ENCODE results near the gene KIZ.

KIZ gene

GRCh38 chr20:21230686-21231085 lies 104.8 kb downstream of the KIZ start:
- Histone ChIP-seq H4K8ac (ENCODE audit: low read depth, low read length) (no peak overlapping the region), H3K4me3 (ENCODE audit: low read depth, low read length) (no peak overlapping the region), H3K4ac (ENCODE audit: low read depth, low read length) (no peak overlapping the region), H3K4me2 (ENCODE audit: low read length) (no peak overlapping the region), H3K79me1 (ENCODE audit: low read length) (no peaks in the 10 kb centered on the region), H3K18ac (ENCODE audit: low read length) (no peak overlapping the region), H3K23ac (ENCODE audit: low read length) (no peak overlapping the region), H3K9ac (ENCODE audit: low read length) (no peak overlapping the region), H3K27ac (ENCODE audit: low read depth, low read length) (no peak overlapping the region), H3K79me2 (ENCODE audit: control insufficient read depth, insufficient read depth, low read length, poor library complexity) (no peaks in the 10 kb centered on the region), H3K14ac (ENCODE audit: low read length) (no peak overlapping the region), H3K27me3 (ENCODE audit: insufficient read depth, low read length) (no peaks in the 10 kb centered on the region), H2AFZ (ENCODE audit: insufficient read depth, low read length, poor library complexity) (no peak overlapping the region), H2BK12ac (ENCODE audit: low read length) (no peak overlapping the region), H3K36me3 (ENCODE audit: control insufficient read depth in 1 of 2, insufficient read depth in 2 of 2, low read length in 2 of 2) (no peaks in the 10 kb centered on the region), H2AK5ac (ENCODE audit: low read length) (no peak overlapping the region), H2BK5ac (ENCODE audit: low read depth, low read length, poor library complexity) (no peak overlapping the region), H4K91ac (ENCODE audit: low read depth, low read length) (no peak overlapping the region), H3K9me3 (ENCODE audit: insufficient read depth, low read depth, low read length) (no peaks in the 10 kb centered on the region), H4K12ac (ENCODE audit: low read depth, low read length) (no peak overlapping the region), H2BK120ac (ENCODE audit: insufficient read depth, low read length, poor library complexity) (no peak overlapping the region), H3K4me1 (ENCODE audit: control insufficient read depth in 1 of 2, insufficient read depth in 2 of 2, low read length in 2 of 2) (no peaks in the 10 kb centered on the region)
- no CpG with 5 or more reads among the region's 4 CpGs for WGBS (ENCODE audit: extremely low coverage, insufficient coverage, insufficient read length)
- DNase-seq, result no peak

GRCh38 chr20:21232546-21233280 lies 106.8 kb downstream of the KIZ start:
- H3K4me2 ChIP-seq (ENCODE audit: low read length), result no peak overlapping the region
- H3K9me3 ChIP-seq (ENCODE audit: insufficient read depth, low read depth, low read length), result no peaks in the 10 kb centered on the region
- no peaks in the 10 kb centered on the region for H3K4me1 ChIP-seq (ENCODE audit: control insufficient read depth in 1 of 2, insufficient read depth in 2 of 2, low read length in 2 of 2)
- no peak overlapping the region for H4K12ac ChIP-seq (ENCODE audit: low read depth, low read length)
- no peaks in the 10 kb centered on the region for H3K27me3 ChIP-seq (ENCODE audit: insufficient read depth, low read length)
- no CpG with 5 or more reads among the region's 10 CpGs for WGBS (ENCODE audit: extremely low coverage, insufficient coverage, insufficient read length)
- H3K27ac ChIP-seq (ENCODE audit: low read depth, low read length), result no peak overlapping the region
- H2AFZ ChIP-seq (ENCODE audit: insufficient read depth, low read length, poor library complexity), result no peak overlapping the region
- H3K14ac ChIP-seq (ENCODE audit: low read length), result no peak overlapping the region
- H2AK5ac ChIP-seq (ENCODE audit: low read length), result no peak overlapping the region
- H2BK5ac ChIP-seq (ENCODE audit: low read depth, low read length, poor library complexity), result no peak overlapping the region
- H3K9ac ChIP-seq (ENCODE audit: low read length), result no peak overlapping the region
- H2BK12ac ChIP-seq (ENCODE audit: low read length), result no peak overlapping the region
- no peak for DNase-seq
- no peak overlapping the region for H4K91ac ChIP-seq (ENCODE audit: low read depth, low read length)
- H3K79me2 ChIP-seq (ENCODE audit: control insufficient read depth, insufficient read depth, low read length, poor library complexity), result no peaks in the 10 kb centered on the region
- no peak overlapping the region for H4K8ac ChIP-seq (ENCODE audit: low read depth, low read length)
- no peaks in the 10 kb centered on the region for H3K36me3 ChIP-seq (ENCODE audit: control insufficient read depth in 1 of 2, insufficient read depth in 2 of 2, low read length in 2 of 2)
- H3K4ac ChIP-seq (ENCODE audit: low read depth, low read length), result no peak overlapping the region
- H2BK120ac ChIP-seq (ENCODE audit: insufficient read depth, low read length, poor library complexity), result no peak overlapping the region
- H3K23ac ChIP-seq (ENCODE audit: low read length), result no peak overlapping the region
- H3K4me3 ChIP-seq (ENCODE audit: low read depth, low read length), result no peak overlapping the region
- no peaks in the 10 kb centered on the region for H3K79me1 ChIP-seq (ENCODE audit: low read length)
- H3K18ac ChIP-seq (ENCODE audit: low read length), result no peak overlapping the region

- Histone ChIP-seq H3K23ac (ENCODE audit: low read length) (no peak overlapping the region), H3K4me3 (ENCODE audit: low read depth, low read length) (no peak overlapping the region), H3K4ac (ENCODE audit: low read depth, low read length) (no peak overlapping the region), H2BK120ac (ENCODE audit: insufficient read depth, low read length, poor library complexity) (no peak overlapping the region), H2AK5ac (ENCODE audit: low read length) (no peak overlapping the region), H2BK5ac (ENCODE audit: low read depth, low read length, poor library complexity) (no peak overlapping the region), H3K4me1 (ENCODE audit: control insufficient read depth in 1 of 2, insufficient read depth in 2 of 2, low read length in 2 of 2) (no peaks in the 10 kb centered on the region), H4K91ac (ENCODE audit: low read depth, low read length) (no peak overlapping the region), H3K4me2 (ENCODE audit: low read length) (no peak overlapping the region), H3K36me3 (ENCODE audit: control insufficient read depth in 1 of 2, insufficient read depth in 2 of 2, low read length in 2 of 2) (no peaks in the 10 kb centered on the region), H3K14ac (ENCODE audit: low read length) (no peak overlapping the region), H2AFZ (ENCODE audit: insufficient read depth, low read length, poor library complexity) (no peak overlapping the region), H3K27ac (ENCODE audit: low read depth, low read length) (no peak overlapping the region), H3K18ac (ENCODE audit: low read length) (no peak overlapping the region), H4K8ac (ENCODE audit: low read depth, low read length) (no peak overlapping the region), H3K27me3 (ENCODE audit: insufficient read depth, low read length) (no peaks in the 10 kb centered on the region), H3K9me3 (ENCODE audit: insufficient read depth, low read depth, low read length) (peaks cover 1% of the 10 kb centered on the region), H4K12ac (ENCODE audit: low read depth, low read length) (no peak overlapping the region), H2BK12ac (ENCODE audit: low read length) (no peak overlapping the region), H3K79me1 (ENCODE audit: low read length) (no peaks in the 10 kb centered on the region), H3K79me2 (ENCODE audit: control insufficient read depth, insufficient read depth, low read length, poor library complexity) (no peaks in the 10 kb centered on the region), H3K9ac (ENCODE audit: low read length) (no peak overlapping the region)
- no peak for DNase-seq
- WGBS (ENCODE audit: extremely low coverage, insufficient coverage, insufficient read length), result no CpG with 5 or more reads among the region's 5 CpGs
These were observed 108.4 kb downstream of the KIZ start for GRCh38 chr20:21234324-21234723.

GRCh38 chr20:21234806-21235483 lies 109.1 kb downstream of the KIZ start:
- H3K4me1 ChIP-seq (ENCODE audit: control insufficient read depth in 1 of 2, insufficient read depth in 2 of 2, low read length in 2 of 2), result no peaks in the 10 kb centered on the region
- peaks cover 1% of the 10 kb centered on the region for H3K9me3 ChIP-seq (ENCODE audit: insufficient read depth, low read depth, low read length)
- no peaks in the 10 kb centered on the region for H3K79me1 ChIP-seq (ENCODE audit: low read length)
- H3K4me3 ChIP-seq (ENCODE audit: low read depth, low read length), result no peak overlapping the region
- no peak for DNase-seq
- no CpG with 5 or more reads among the region's 11 CpGs for WGBS (ENCODE audit: extremely low coverage, insufficient coverage, insufficient read length)
- H3K14ac ChIP-seq (ENCODE audit: low read length), result no peak overlapping the region
- H4K8ac ChIP-seq (ENCODE audit: low read depth, low read length), result no peak overlapping the region
- H3K36me3 ChIP-seq (ENCODE audit: control insufficient read depth in 1 of 2, insufficient read depth in 2 of 2, low read length in 2 of 2), result no peaks in the 10 kb centered on the region
- H4K91ac ChIP-seq (ENCODE audit: low read depth, low read length), result no peak overlapping the region
- no peak overlapping the region for H3K27ac ChIP-seq (ENCODE audit: low read depth, low read length)
- no peak overlapping the region for H4K12ac ChIP-seq (ENCODE audit: low read depth, low read length)
- H3K79me2 ChIP-seq (ENCODE audit: control insufficient read depth, insufficient read depth, low read length, poor library complexity), result no peaks in the 10 kb centered on the region
- no peak overlapping the region for H3K4ac ChIP-seq (ENCODE audit: low read depth, low read length)
- H2BK120ac ChIP-seq (ENCODE audit: insufficient read depth, low read length, poor library complexity), result no peak overlapping the region
- H3K18ac ChIP-seq (ENCODE audit: low read length), result no peak overlapping the region
- no peak overlapping the region for H2BK12ac ChIP-seq (ENCODE audit: low read length)
- H2AK5ac ChIP-seq (ENCODE audit: low read length), result no peak overlapping the region
- H3K9ac ChIP-seq (ENCODE audit: low read length), result no peak overlapping the region
- no peak overlapping the region for H2AFZ ChIP-seq (ENCODE audit: insufficient read depth, low read length, poor library complexity)
- no peak overlapping the region for H2BK5ac ChIP-seq (ENCODE audit: low read depth, low read length, poor library complexity)
- no peak overlapping the region for H3K23ac ChIP-seq (ENCODE audit: low read length)
- H3K4me2 ChIP-seq (ENCODE audit: low read length), result no peak overlapping the region
- H3K27me3 ChIP-seq (ENCODE audit: insufficient read depth, low read length), result no peaks in the 10 kb centered on the region
